ENCODE results near the gene MYO16.

MYO16 gene

GRCh38 chr13:108860418-108860817, 231.0 kb downstream of the MYO16 start:
- no peaks in the 10 kb centered on the region for H3K9me3 ChIP-seq (ENCODE audit: control insufficient read depth, insufficient read depth, low read length)
- no peak overlapping the region for H3K4me2 ChIP-seq (ENCODE audit: low read length)
- H3K4me1 ChIP-seq (ENCODE audit: control insufficient read depth, low read length) = no peaks in the 10 kb centered on the region
- no peak for TF ChIP-seq EZH2phosphoT487 (IDR thresholded peaks at IDR 0.05; ENCODE audit: borderline replicate concordance, low read length)
- TF ChIP-seq CTCF (IDR thresholded peaks at IDR 0.05; ENCODE audit: low read depth, low read length, poor library complexity, severe bottlenecking) = no peak
- H3K27ac ChIP-seq (ENCODE audit: low read depth, low read length) = no peak overlapping the region
- no peaks in the 10 kb centered on the region for H3K9me2 ChIP-seq (replicated peaks; ENCODE audit: control insufficient read depth, low read length)
- no peaks in the 10 kb centered on the region for H3F3A ChIP-seq (ENCODE audit: control insufficient read depth, insufficient read depth)
- no peaks in the 10 kb centered on the region for H3K27me3 ChIP-seq (ENCODE audit: control insufficient read depth, low read length)
- H4K20me1 ChIP-seq (ENCODE audit: control insufficient read depth, insufficient read depth, low read depth, low read length) = no peaks in the 10 kb centered on the region
- no peaks in the 10 kb centered on the region for H3K36me3 ChIP-seq (ENCODE audit: control insufficient read depth, low read length)
- no peak overlapping the region for H3K4me3 ChIP-seq (ENCODE audit: low read length)
- H3K79me2 ChIP-seq (ENCODE audit: control insufficient read depth, low read length) = no peaks in the 10 kb centered on the region

- no peaks in the 10 kb centered on the region for H3K36me3 ChIP-seq (ENCODE audit: control insufficient read depth, low read length)
- H3K79me2 ChIP-seq (ENCODE audit: control insufficient read depth, low read length) = no peaks in the 10 kb centered on the region
- no peaks in the 10 kb centered on the region for H3K9me2 ChIP-seq (replicated peaks; ENCODE audit: control insufficient read depth, low read length)
- no peaks in the 10 kb centered on the region for H3F3A ChIP-seq (ENCODE audit: control insufficient read depth, insufficient read depth)
- H3K4me2 ChIP-seq (ENCODE audit: low read length) = no peak overlapping the region
- no peak overlapping the region for H3K4me3 ChIP-seq (ENCODE audit: low read length)
- no peak overlapping the region for H3K27ac ChIP-seq (ENCODE audit: low read depth, low read length)
- no peaks in the 10 kb centered on the region for H4K20me1 ChIP-seq (ENCODE audit: control insufficient read depth, insufficient read depth, low read depth, low read length)
- no peaks in the 10 kb centered on the region for H3K27me3 ChIP-seq (ENCODE audit: control insufficient read depth, low read length)
- no peaks in the 10 kb centered on the region for H3K9me3 ChIP-seq (ENCODE audit: control insufficient read depth, insufficient read depth, low read length)
- no peaks in the 10 kb centered on the region for H3K4me1 ChIP-seq (ENCODE audit: control insufficient read depth, low read length)
- TF ChIP-seq EZH2phosphoT487 (IDR thresholded peaks at IDR 0.05; ENCODE audit: borderline replicate concordance, low read length) (no peak), CTCF (IDR thresholded peaks at IDR 0.05; ENCODE audit: low read depth, low read length, poor library complexity, severe bottlenecking) (no peak)
Measured at GRCh38 chr13:108877300-108877699, 247.9 kb downstream of the MYO16 start.

DNA sequence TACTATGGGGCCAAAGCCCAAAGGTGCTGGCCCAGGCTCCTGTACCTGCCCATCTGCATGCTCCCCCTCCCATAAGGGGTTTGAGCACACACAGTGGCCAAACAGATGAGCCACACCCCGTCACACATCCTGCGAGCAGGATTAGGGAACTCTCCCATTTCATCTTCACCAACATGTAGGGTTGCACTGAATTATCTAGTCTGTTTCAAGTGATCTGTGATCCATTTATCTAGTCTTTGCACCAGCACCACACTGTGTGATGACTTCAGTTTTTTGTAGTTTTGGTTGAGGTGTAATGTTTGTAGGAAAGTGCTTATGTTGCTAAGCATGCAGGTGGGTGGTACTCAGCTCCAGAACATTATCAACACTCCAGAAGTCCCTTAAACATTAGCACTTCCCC, 249.3 kb downstream of the MYO16 start:
- no peaks in the 10 kb centered on the region for H3F3A ChIP-seq (ENCODE audit: control insufficient read depth, insufficient read depth)
- no peaks in the 10 kb centered on the region for H4K20me1 ChIP-seq (ENCODE audit: control insufficient read depth, insufficient read depth, low read depth, low read length)
- H3K27ac ChIP-seq (ENCODE audit: low read depth, low read length) = no peak overlapping the region
- TF ChIP-seq EZH2phosphoT487 (IDR thresholded peaks at IDR 0.05; ENCODE audit: borderline replicate concordance, low read length) (no peak), CTCF (IDR thresholded peaks at IDR 0.05; ENCODE audit: low read depth, low read length, poor library complexity, severe bottlenecking) (no peak)
- H3K4me2 ChIP-seq (ENCODE audit: low read length) = no peak overlapping the region
- no peak overlapping the region for H3K4me3 ChIP-seq (ENCODE audit: low read length)
- no peaks in the 10 kb centered on the region for H3K9me2 ChIP-seq (replicated peaks; ENCODE audit: control insufficient read depth, low read length)
- H3K36me3 ChIP-seq (ENCODE audit: control insufficient read depth, low read length) = no peaks in the 10 kb centered on the region
- no peaks in the 10 kb centered on the region for H3K79me2 ChIP-seq (ENCODE audit: control insufficient read depth, low read length)
- H3K4me1 ChIP-seq (ENCODE audit: control insufficient read depth, low read length) = no peaks in the 10 kb centered on the region
- no peaks in the 10 kb centered on the region for H3K9me3 ChIP-seq (ENCODE audit: control insufficient read depth, insufficient read depth, low read length)
- no peaks in the 10 kb centered on the region for H3K27me3 ChIP-seq (ENCODE audit: control insufficient read depth, low read length)
